Mucosa of descending colon (tissue), 3 donors: ENCODE measurements around the gene ZNHIT1. TPM values are rescaled to one million over a fixed set of nuclear protein-coding genes. Genes with fewer than 3 reads are reported as not detected.
"Not testable (repeated sequence)": the region's sequence is repeated elsewhere in the genome, so short reads cannot be mapped to it uniquely, and the experiment has no call there.

Source experiments
- ATAC-seq: fragments of 200-7000 bp; cut with Tn5 transposase; one replicate; pipeline ENCODE4 v1.9.1; 2020; ENCODE audit warnings: mild to moderate bottlenecking, moderate library complexity
- DNase-seq, 3 donors: peaks; one replicate each; pipeline ENCODE4 v3.0.0-alpha.2; 2020
- H3K36me3 ChIP-seq: fragments of 200-600 bp; one replicate; pipeline ENCODE4 v1.8.0; 2021; ENCODE audit warnings: low read depth, mild to moderate bottlenecking
- H3K4me1 ChIP-seq: fragments of 200-600 bp; one replicate; pipeline ENCODE4 v1.8.0; 2021; ENCODE audit warnings: low read depth, mild to moderate bottlenecking
- H3K4me3 ChIP-seq: fragments of 200-600 bp; one replicate; pipeline ENCODE4 v1.8.0; 2021; ENCODE audit warnings: mild to moderate bottlenecking
- H3K9me3 ChIP-seq: fragments of 200-600 bp; one replicate; pipeline ENCODE4 v1.8.0; 2021; ENCODE audit warnings: mild to moderate bottlenecking
- intact Hi-C, 2 donors: fragments of 100-400 bp; cut with DNase I in 1 of 2; cut with micrococcal nuclease in 1 of 2; formaldehyde crosslinking; loops; one replicate each; pipeline versions ENCODE4 v1.11.0 to v1.11.1; 2022; cut with DNase I, micrococcal nuclease
- total RNA-seq, 3 donors: library from RNA; stranded (reverse); fragmentation: NEBNext Ultra II Directional in 2 of 3; extraction: Animal tissue kit (Norgen Biotek cat#: 25700) in 2 of 3; gene quantifications; one replicate each; pipeline versions ENCODE4 v1.2.1 to v1.2.4, GENCODE V29; 2021 to 2023
- TF ChIP-seq, protein P1 (sequence below): fragments of 200-600 bp; IDR thresholded peaks from one replicate; pipeline ENCODE4 v1.8.0; 2022; ENCODE audit warnings: antibody characterized with exemption, mild to moderate bottlenecking
- donor health status: DM: no; HTN: no; CAD: no; lungs with moderate emphysema.
- donor health status: DM: no; HTN: no; CAD: no.
- donor health status: DM: no; HTN: yes; CAD: no.

The ZNHIT1 gene
- total RNA-seq, 3 donors from 2014 or later: 58.7 to 97.0 (median 79.0) TPM

DNA sequence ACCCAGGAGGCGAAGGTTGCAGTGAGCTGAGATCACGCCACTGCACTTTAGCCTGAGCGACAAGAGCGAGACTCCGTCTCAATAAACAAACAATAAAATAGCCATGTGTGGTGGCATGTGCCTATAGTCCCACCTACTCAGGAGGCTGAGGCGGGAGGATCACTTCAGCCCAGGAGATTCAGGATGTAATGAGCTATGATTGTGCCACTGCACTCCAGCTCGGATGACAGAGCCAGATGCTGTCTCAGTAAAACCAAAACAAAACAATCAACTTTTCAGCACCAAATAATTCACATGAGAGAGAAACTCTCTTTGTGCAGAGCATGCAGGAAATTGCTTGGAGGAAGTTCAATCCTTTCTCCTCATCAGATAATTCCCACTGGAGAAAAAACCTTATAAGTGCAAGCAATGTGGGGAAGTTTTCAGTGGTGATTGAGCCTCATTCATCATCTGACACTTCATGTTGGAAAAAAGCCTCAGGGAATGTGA, 40.3 kb downstream of the ZNHIT1 start:
- Histone ChIP-seq H3K4me1 (no peaks in the 10 kb centered on the region), H3K4me3 (no peak overlapping the region), H3K9me3 (no peaks in the 10 kb centered on the region), H3K36me3 (no peaks in the 10 kb centered on the region)
- no peak for DNase-seq
- intact Hi-C loops: no loop called here
- ATAC-seq: peak; percentile 68
- TF ChIP-seq, protein P1, sequence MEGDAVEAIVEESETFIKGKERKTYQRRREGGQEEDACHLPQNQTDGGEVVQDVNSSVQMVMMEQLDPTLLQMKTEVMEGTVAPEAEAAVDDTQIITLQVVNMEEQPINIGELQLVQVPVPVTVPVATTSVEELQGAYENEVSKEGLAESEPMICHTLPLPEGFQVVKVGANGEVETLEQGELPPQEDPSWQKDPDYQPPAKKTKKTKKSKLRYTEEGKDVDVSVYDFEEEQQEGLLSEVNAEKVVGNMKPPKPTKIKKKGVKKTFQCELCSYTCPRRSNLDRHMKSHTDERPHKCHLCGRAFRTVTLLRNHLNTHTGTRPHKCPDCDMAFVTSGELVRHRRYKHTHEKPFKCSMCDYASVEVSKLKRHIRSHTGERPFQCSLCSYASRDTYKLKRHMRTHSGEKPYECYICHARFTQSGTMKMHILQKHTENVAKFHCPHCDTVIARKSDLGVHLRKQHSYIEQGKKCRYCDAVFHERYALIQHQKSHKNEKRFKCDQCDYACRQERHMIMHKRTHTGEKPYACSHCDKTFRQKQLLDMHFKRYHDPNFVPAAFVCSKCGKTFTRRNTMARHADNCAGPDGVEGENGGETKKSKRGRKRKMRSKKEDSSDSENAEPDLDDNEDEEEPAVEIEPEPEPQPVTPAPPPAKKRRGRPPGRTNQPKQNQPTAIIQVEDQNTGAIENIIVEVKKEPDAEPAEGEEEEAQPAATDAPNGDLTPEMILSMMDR: no peak

DNA sequence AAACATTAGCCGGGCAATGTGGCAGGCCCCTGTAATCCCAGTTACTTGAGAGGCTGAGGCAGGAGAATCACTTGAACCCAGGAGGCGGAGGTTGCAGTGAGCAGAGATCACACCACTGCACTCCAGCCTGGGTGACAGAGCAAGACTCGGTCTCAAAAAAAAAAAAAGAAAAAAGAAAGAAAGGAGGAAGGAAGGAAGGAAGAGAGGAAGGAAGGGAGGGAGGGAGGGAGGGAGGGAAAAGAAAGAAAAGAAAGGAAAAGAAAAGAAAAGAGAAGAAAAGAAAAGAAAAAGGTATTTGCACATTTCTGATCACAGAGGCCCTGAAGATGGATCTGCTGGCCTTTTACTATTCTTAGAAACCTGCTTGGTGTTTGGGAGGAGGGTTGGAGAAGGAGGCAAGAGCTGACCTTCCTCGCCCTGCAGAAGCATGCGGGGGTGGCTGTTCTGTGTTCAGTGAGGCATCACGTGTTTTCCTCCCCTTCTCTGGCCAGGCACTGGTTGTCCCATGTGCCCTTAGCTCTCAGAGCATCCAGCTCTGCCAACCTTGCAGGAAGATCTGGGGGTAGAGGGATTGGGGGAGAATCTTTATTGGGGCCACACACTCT, 46.2 kb downstream of the ZNHIT1 start:
- peak in 1 of 3 donors; percentile 31 for DNase-seq
- intact Hi-C loops: not testable (repeated sequence)

DNA sequence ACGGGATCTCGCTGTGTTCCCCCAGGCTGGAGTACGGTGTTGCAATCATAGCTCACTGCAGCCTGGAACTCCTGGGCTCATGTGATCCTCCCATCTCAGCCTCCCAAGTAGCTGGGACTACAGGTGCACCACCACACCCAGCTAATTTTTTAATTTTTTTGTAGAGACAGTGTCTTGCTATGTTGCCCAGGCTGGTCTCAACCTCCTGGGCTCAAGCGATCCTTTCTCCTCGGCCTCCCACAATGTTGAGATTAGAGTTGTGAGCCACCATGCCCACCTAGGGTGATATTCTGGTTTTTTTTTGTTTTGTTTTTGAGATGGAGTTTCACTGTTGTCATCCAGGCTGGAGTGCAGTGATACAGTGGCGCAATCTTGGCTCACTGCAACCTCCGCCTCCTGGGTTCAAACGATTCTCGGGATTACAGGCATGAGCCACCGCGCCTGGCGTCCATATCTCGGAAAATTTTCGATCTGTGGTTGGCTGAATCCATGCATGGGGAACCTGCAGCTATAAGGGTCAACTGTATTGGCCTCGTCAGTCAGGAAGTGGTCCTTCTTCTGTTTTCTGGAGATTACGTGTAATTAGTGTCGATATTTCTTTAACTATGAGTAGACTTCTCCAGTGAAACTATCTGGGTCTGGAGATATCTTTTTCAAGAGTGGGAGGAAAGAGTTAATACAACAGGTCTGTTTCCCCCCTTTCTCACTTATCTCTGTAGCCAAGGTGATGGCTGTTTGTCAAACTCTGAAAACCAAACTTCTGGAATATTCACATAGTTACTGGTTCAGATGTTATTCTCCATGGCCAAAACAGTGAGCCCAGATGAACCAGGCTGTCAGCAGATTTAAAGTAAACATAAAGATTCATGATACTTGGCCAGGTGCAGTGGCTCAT, 47.9 kb downstream of the ZNHIT1 start:
- Histone ChIP-seq H3K9me3 (no peaks in the 10 kb centered on the region), H3K4me1 (no peaks in the 10 kb centered on the region), H3K36me3 (no peaks in the 10 kb centered on the region), H3K4me3 (no peak overlapping the region)
- intact Hi-C loops: no loop called here
- ATAC-seq (no peak), DNase-seq (peak in 1 of 3 donors; percentile 8)
- TF ChIP-seq, protein P1: no peak

More for the DNA sequence above, 46.2 kb downstream of the ZNHIT1 start:
- H3K4me3 ChIP-seq, H3K36me3 ChIP-seq, H3K9me3 ChIP-seq, ATAC-seq, H3K4me1 ChIP-seq: not testable (repeated sequence)

DNA sequence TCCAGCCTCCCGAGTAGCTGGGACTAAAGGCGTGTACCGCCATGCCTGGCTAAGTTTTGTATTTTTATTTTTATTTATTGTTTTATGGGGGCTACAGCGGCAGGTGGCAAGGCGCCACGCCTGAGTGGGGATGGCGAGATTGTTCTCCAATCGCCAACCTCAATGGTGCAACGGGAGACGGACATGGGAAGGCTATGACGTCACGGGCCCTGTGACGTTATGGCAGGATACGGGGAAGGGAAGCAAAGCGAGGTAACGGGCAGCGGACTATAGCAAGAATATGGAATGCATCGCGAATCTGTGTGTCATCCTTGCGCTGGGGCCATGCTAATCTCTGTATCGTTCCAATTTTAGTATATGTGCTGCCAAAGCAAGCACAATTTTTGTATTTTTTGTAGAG, 51.7 kb downstream of the ZNHIT1 start:
- H3K36me3 ChIP-seq: no peaks in the 10 kb centered on the region
- no peaks in the 10 kb centered on the region for H3K4me1 ChIP-seq
- H3K9me3 ChIP-seq: no peaks in the 10 kb centered on the region
- intact Hi-C loops: no loop called here
- ATAC-seq (no peak), DNase-seq (no peak)
- H3K4me3 ChIP-seq: no peak overlapping the region
- TF ChIP-seq, protein P1: no peak

DNA sequence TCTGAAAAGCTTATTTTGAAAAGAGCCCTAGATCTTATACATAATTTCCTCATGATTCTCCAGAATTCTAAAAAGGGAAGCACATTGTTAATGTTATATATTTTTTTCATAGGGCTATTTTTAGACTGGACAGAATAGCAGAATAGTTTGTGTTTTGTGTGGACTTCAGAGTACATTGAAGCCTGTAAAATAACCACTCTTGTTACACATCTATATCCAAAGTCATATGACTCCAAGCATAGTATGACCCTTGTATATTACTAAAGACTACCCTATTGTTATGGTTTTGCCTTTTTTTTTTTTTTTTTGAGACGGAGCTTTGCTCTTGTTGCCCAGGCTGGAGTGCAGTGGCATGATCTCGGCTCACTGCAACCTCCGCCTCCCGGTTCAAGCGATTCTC, 53.1 kb downstream of the ZNHIT1 start:
- Histone ChIP-seq H3K36me3 (no peaks in the 10 kb centered on the region), H3K9me3 (no peaks in the 10 kb centered on the region), H3K4me3 (no peak overlapping the region), H3K4me1 (no peaks in the 10 kb centered on the region)
- intact Hi-C loops: no loop called here
- TF ChIP-seq, protein P1: no peak
- no peak for DNase-seq
- no peak for ATAC-seq

DNA sequence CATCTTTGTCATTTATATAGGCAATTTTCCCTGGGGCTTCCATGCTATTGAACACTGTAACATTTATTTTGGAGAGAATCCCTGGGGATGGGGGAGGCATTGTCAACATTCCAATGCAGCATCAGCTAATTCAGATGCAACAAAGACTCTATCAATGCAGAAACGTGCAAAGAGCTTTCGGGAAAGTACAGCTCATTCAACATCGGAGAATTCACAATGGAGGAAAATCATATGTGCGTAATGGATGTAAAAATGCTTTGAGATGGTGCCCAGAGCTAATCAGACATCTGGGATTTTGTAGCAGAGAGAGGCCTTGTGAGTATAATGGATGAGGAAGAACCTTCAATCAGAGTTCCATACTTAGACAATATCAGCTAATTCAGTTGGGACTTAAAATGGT, 55.2 kb downstream of the ZNHIT1 start:
- TF ChIP-seq, protein P1: no peak

More for the DNA sequence above, 55.2 kb downstream of the ZNHIT1 start:
- intact Hi-C loops: no loop called here
- Histone ChIP-seq H3K36me3 (no peaks in the 10 kb centered on the region), H3K9me3 (no peaks in the 10 kb centered on the region), H3K4me1 (no peaks in the 10 kb centered on the region), H3K4me3 (no peak overlapping the region)
- ATAC-seq: no peak
- DNase-seq: no peak
